Endothelial cell (in vitro differentiated cells): ENCODE data around the gene PROK1. TPM values are rescaled to one million over a fixed set of nuclear protein-coding genes. Genes with fewer than 3 reads are reported as not detected.

Source experiments
- DNase-seq: peaks from one replicate; pipeline ENCODE4 v3.0.0; 2021; ENCODE audit warnings: low spot score
- H3K27ac Mint-ChIP-seq: one replicate; pipeline ENCODE4 v1.8.0; 2021; ENCODE audit warnings: mixed read lengths, inconsistent platforms; ENCODE audit not compliant: unreplicated experiment
- H3K27me3 Mint-ChIP-seq: one replicate; pipeline ENCODE4 v1.8.0; 2021; ENCODE audit warnings: mild to moderate bottlenecking, moderate library complexity, mixed read lengths, inconsistent platforms; ENCODE audit not compliant: unreplicated experiment
- H3K36me3 Mint-ChIP-seq: one replicate; pipeline ENCODE4 v1.8.0; 2021; ENCODE audit warnings: mild to moderate bottlenecking, low read depth, mixed read lengths, inconsistent platforms; ENCODE audit not compliant: unreplicated experiment
- H3K4me1 Mint-ChIP-seq: one replicate; pipeline ENCODE4 v1.8.0; 2021; ENCODE audit warnings: mild to moderate bottlenecking, mixed read lengths, inconsistent platforms; ENCODE audit not compliant: unreplicated experiment
- H3K4me3 Mint-ChIP-seq: one replicate; pipeline ENCODE4 v1.8.0; 2021; ENCODE audit warnings: mild to moderate bottlenecking, mixed read lengths, inconsistent platforms; ENCODE audit not compliant: unreplicated experiment
- H3K9me3 Mint-ChIP-seq: one replicate; pipeline ENCODE4 v1.8.0; 2021; ENCODE audit warnings: mixed read lengths, inconsistent platforms; ENCODE audit not compliant: unreplicated experiment
- total RNA-seq: library from RNA; stranded (reverse); fragmentation: NEBNext Ultra II Directional; extraction: Animal tissue kit (Norgen Biotek cat#: 25700); gene quantifications from one replicate; pipeline ENCODE4 v1.2.1, GENCODE V29; 2021; ENCODE audit not compliant: unreplicated experiment
- TF ChIP-seq, protein P1 (sequence below): fragments of 200-600 bp; sonication (generic); IDR thresholded peaks from one replicate; pipeline ENCODE4 v1.5.0; 2021; ENCODE audit warnings: antibody characterized with exemption; ENCODE audit not compliant: unreplicated experiment

The PROK1 gene
- total RNA-seq, 1 donor from 2014 or later, result not detected

DNA sequence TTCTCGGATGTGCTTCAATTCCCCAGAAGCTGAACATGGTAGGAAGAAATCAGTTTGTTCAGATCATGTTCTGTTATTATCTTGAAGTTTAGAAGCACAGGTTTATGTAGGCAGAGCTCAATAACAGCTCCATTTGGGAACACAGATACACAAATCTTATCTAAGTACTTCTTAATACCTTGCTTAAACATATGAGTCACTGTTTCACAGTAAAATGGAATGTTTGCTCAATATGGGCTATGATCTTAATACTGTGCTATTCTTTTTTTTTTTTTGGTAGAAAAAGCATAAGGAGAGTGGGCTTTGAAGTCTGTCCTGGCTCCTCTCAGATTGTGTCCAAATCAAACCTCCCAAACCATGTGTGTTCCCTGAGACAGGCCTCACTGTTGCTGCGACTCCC is 13.4 kb downstream of the PROK1 start:
- Mint-ChIP-seq H3K4me3 (no peak overlapping the region), H3K36me3 (no peaks in the 10 kb centered on the region), H3K4me1 (no peaks in the 10 kb centered on the region), H3K9me3 (no peaks in the 10 kb centered on the region), H3K27ac (no peak overlapping the region), H3K27me3 (peaks cover 5% of the 10 kb centered on the region)
- DNase-seq, result no peak
- TF ChIP-seq, protein P1, sequence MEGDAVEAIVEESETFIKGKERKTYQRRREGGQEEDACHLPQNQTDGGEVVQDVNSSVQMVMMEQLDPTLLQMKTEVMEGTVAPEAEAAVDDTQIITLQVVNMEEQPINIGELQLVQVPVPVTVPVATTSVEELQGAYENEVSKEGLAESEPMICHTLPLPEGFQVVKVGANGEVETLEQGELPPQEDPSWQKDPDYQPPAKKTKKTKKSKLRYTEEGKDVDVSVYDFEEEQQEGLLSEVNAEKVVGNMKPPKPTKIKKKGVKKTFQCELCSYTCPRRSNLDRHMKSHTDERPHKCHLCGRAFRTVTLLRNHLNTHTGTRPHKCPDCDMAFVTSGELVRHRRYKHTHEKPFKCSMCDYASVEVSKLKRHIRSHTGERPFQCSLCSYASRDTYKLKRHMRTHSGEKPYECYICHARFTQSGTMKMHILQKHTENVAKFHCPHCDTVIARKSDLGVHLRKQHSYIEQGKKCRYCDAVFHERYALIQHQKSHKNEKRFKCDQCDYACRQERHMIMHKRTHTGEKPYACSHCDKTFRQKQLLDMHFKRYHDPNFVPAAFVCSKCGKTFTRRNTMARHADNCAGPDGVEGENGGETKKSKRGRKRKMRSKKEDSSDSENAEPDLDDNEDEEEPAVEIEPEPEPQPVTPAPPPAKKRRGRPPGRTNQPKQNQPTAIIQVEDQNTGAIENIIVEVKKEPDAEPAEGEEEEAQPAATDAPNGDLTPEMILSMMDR, result no peak

DNA sequence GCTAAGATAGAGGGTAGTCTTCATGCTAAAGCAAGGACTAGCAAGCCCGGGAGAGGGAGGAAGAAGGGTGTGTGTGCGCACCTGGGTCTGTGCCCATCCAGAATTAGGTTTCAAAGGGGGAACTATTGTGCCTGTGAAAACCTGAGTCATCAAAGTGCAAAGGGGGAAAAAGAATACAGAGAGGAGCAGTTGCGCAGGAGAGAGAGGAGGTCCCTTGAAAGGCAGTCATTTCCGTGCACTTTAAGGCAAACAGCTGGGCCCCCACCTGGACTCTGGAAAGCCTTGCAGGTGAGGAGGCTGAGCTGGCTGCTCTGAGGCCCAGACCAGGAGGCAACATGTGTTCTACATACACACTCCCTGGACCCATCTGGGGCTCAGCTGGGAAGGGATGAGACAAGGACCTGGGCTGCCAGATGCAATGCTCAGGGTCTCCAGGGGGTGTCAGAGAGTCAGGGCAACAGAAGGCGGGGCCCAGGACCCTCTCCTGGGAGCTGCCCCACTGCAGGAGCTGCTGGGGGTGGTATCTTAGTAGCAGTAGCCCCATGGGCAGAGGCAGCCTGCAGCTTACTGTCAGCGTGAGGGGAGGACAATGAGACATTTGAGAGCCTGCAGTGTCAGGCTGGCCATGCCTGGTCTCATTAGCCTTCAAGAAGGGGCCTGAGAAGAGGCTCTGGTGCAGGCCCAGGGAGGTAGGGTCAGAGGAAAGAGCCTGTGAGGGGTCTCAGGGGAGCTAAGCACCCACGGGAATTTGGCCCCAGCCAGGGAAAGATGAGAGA is 14.3 kb downstream of the PROK1 start:
- no peak for DNase-seq
- Mint-ChIP-seq H3K4me3 (no peak overlapping the region), H3K9me3 (no peaks in the 10 kb centered on the region), H3K27ac (no peak overlapping the region), H3K4me1 (no peaks in the 10 kb centered on the region), H3K27me3 (peaks cover 5% of the 10 kb centered on the region), H3K36me3 (no peaks in the 10 kb centered on the region)
- TF ChIP-seq, protein P1, result no peak

DNA sequence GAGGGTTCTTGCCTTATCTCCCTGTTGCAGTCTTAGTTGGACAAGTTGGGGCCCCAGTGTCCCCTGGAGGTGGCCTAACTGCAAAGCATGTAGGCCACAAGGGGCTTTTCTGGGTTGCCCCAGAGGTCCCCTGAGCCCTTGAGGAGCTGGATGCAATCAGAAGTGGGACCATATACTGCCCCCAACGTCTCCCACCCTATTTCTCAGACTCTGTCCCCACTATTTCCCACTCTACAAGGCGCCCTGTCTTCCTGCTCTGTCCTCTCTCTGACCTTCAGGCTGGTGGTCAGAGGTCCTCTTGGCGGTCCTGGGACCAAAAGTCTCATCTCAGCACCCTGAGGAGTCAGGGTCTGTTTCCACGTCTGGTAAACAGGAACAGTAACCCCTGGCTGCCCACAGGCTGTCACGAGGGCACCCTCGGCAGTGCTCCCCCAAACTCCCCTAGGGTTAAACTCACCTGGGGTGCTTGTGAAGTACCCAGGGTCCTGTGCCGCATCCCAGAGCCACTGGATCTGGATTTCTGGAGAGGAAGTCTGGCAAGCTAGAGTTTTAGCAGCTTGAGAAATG is 14.9 kb downstream of the PROK1 start:
- H3K4me3 Mint-ChIP-seq, result no peak overlapping the region
- H3K4me1 Mint-ChIP-seq, result no peaks in the 10 kb centered on the region
- peaks cover 5% of the 10 kb centered on the region for H3K27me3 Mint-ChIP-seq
- DNase-seq, result no peak
- TF ChIP-seq, protein P1, result no peak
- H3K27ac Mint-ChIP-seq, result no peak overlapping the region
- no peaks in the 10 kb centered on the region for H3K9me3 Mint-ChIP-seq
- no peaks in the 10 kb centered on the region for H3K36me3 Mint-ChIP-seq

DNA sequence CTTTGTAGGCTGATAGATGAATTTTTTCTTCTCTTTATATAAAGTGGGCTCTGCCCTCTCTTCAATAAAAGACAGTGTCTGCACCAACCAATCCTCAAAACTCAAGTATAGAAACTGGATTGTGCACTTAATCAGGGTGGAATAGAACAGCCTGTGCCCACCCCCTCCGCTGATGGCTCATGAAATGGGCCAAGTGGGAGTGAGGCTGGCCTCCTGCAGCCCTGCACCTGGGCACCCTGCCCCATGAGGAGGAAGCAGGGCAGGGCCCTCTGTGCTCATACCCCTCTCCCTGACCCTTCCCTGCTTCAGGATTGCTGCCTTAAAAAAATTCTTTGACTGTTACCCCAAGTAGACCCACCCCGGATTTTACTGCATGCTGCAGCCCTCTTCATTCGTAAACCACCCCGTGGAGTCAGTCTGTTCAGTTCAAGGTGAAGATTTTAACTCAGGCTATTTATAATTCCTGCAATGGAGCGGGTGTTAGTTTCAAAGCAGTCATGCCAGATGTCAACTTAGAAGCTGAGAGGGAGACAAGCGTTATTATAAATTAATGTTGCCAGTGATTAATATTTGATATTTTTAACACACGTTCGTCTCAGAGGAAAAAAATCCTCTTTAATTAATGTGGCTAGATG is 15.8 kb downstream of the PROK1 start:
- H3K36me3 Mint-ChIP-seq, result no peaks in the 10 kb centered on the region
- no peak overlapping the region for H3K27ac Mint-ChIP-seq
- DNase-seq, result no peak
- H3K4me1 Mint-ChIP-seq, result no peaks in the 10 kb centered on the region
- no peaks in the 10 kb centered on the region for H3K9me3 Mint-ChIP-seq
- H3K4me3 Mint-ChIP-seq, result no peak overlapping the region
- TF ChIP-seq, protein P1, result no peak
- peaks cover 8% of the 10 kb centered on the region for H3K27me3 Mint-ChIP-seq

DNA sequence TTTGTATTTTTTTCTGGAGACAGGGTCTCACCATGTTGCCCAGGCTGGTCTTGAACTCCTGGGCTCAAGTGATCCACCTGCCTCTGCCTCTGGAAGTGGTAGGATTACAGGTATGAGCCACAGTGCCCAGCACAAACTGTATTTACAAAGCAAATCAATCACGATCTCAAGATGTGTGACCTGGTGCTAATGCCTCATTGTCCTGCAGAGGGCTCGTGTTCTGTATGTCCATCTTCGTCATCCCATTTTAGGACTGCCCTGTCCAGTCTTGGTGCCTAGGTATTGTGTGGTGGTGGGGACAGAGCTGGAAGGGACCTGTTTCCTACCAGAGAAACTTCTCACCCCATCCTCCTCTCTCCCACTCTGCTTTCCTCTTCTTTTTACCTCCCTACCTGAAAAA is 20.2 kb downstream of the PROK1 start:
- DNase-seq, result no peak
- Mint-ChIP-seq H3K36me3 (no peaks in the 10 kb centered on the region), H3K9me3 (no peaks in the 10 kb centered on the region), H3K27ac (no peak overlapping the region), H3K4me1 (no peaks in the 10 kb centered on the region), H3K4me3 (no peak overlapping the region), H3K27me3 (peaks cover 3% of the 10 kb centered on the region)
- TF ChIP-seq, protein P1, result no peak
